Panc1 (cell line): Measurements from ENCODE around the gene HMGXB4. TPM values are rescaled to one million over a fixed set of nuclear protein-coding genes. Genes with fewer than 3 reads are reported as not detected.

Source experiments
- ATAC-seq: fragments of 200-7000 bp; cut with Tn5 transposase; 2 replicates; pipeline ENCODE4 v1.9.1; 2020; ENCODE audit warnings: mild to moderate bottlenecking, moderate library complexity
- BruUV-seq: library from RNA; stranded (reverse); fragments of 400-500 nt; replicated peaks from 2 replicates; lab custom pipeline; 2021; lab: Mats Ljungman, UMichigan
- CTCF ChIA-PET: fragments of 300-600 bp; sonication (Branson Sonifier 250); formaldehyde crosslinking; loops from one replicate; lab custom pipeline; 2022; ENCODE audit warnings: antibody characterized with exemption; lab: Charles Lee
- POLR2A ChIA-PET: fragments of 300-600 bp; sonication (Branson Sonifier 250); formaldehyde crosslinking; loops from one replicate; lab custom pipeline; 2022; ENCODE audit warnings: antibody characterized with exemption; lab: Charles Lee
- DNase-seq: peaks from one replicate; pipeline ENCODE4 v3.0.0-alpha.2; 2010; ENCODE audit warnings: low read depth, low spot score
- H3K27ac ChIP-seq: 2 replicates; pipeline ENCODE4 v1.5.1; 2011; ENCODE audit warnings: mild to moderate bottlenecking, low read length, inconsistent platforms
- H3K27me3 ChIP-seq: fragments of 200-500 bp; sonication (Bioruptor generic); 2 replicates; pipeline ENCODE4 v1.6.0; 2014; ENCODE audit warnings: low read length, inconsistent platforms; ENCODE audit not compliant: control insufficient read depth, insufficient read depth
- H3K36me3 ChIP-seq: fragments of 200-500 bp; sonication (Bioruptor generic); 2 replicates; pipeline ENCODE4 v1.5.1; 2014; ENCODE audit warnings: inconsistent platforms, mild to moderate bottlenecking, low read length, moderate library complexity; ENCODE audit not compliant: control insufficient read depth, insufficient read depth
- H3K4me1 ChIP-seq: 2 replicates; pipeline ENCODE4 v1.5.1; 2011; ENCODE audit warnings: inconsistent platforms, mild to moderate bottlenecking, low read length, moderate library complexity; ENCODE audit not compliant: control insufficient read depth, insufficient read depth
- H3K4me3 ChIP-seq, 2 experiments: 2 replicates each; pipeline ENCODE4 v1.5.1; 2011 to 2012; ENCODE audit warnings: low read depth in 2 of 2, low read length in 2 of 2, mild to moderate bottlenecking in 2 of 2, inconsistent platforms in 1 of 2, moderate library complexity in 1 of 2
- H3K9me3 ChIP-seq: fragments of 200-500 bp; sonication (Bioruptor generic); 2 replicates; pipeline ENCODE4 v1.5.1; 2014; ENCODE audit warnings: low read depth, mild to moderate bottlenecking, inconsistent platforms, low read length, moderate library complexity; ENCODE audit not compliant: control insufficient read depth, insufficient read depth
- CTCF ChIP-seq: fragments of 450-650 bp; IDR thresholded peaks from 2 replicates; pipeline ENCODE4 v1.5.1; 2017; ENCODE audit warnings: mild to moderate bottlenecking
- POLR2AphosphoS5 ChIP-seq: IDR thresholded peaks from 2 replicates; pipeline ENCODE4 v1.6.1; 2012; ENCODE audit warnings: mild to moderate bottlenecking, low read depth, low read length, moderate library complexity
- REST ChIP-seq, 2 experiments: IDR thresholded peaks; 2 replicates each; pipeline ENCODE4 v1.6.1; 2011 to 2012; ENCODE audit warnings: low read depth in 2 of 2, control low read depth in 1 of 2, low read length in 1 of 2, mild to moderate bottlenecking in 1 of 2, moderate library complexity in 1 of 2; ENCODE audit not compliant: insufficient read depth in 1 of 2
- SIN3A ChIP-seq: IDR thresholded peaks from 2 replicates; pipeline ENCODE4 v1.6.1; 2012; ENCODE audit warnings: low read depth, mild to moderate bottlenecking, low read length, moderate library complexity, borderline replicate concordance; ENCODE audit not compliant: insufficient read depth
- TCF7L2 ChIP-seq: IDR thresholded peaks from 2 replicates; pipeline ENCODE4 v1.6.1; 2011; ENCODE audit warnings: mild to moderate bottlenecking, low read depth, low read length, inconsistent platforms
- in situ Hi-C: cut with HindIII; loops from 2 replicates; pipeline ENCODE4 v1.10.0; 2016; ENCODE audit warnings: low sequenced_read_pairs, low pct_unique_long_range_greater_than_20kb
- intact Hi-C: fragments of 100-400 bp; cut with micrococcal nuclease; formaldehyde crosslinking; loops from one replicate; pipeline ENCODE4 v1.10.0; 2022; ENCODE audit not compliant: unreplicated experiment
- total RNA-seq: library from RNA; stranded (reverse); gene quantifications from one replicate; pipeline ENCODE4 v1.2.1, GENCODE V29; 2021; ENCODE audit not compliant: unreplicated experiment

Gene HMGXB4
- total RNA-seq, 1 experiment from 2014 or later = 23.7 TPM

GRCh38 chr22:35314161-35314942, 57.1 kb downstream of the HMGXB4 start:
- ChIA-PET POLR2A (no interaction called here), CTCF (no interaction called here)
- no peaks in the 10 kb centered on the region for H3K9me3 ChIP-seq
- no TSS peak for BruUV-seq
- no peak for TF ChIP-seq POLR2AphosphoS5
- no peak for TF ChIP-seq REST (IDR thresholded peaks at IDR 0.05; ENCODE audit: insufficient read depth in 1 of 2, low read depth in 2 of 2, low read length in 1 of 2)
- TF ChIP-seq CTCF = no peak
- no peak for TF ChIP-seq TCF7L2
- TF ChIP-seq SIN3A = no peak
- intact Hi-C loops = no loop called here
- H3K27me3 ChIP-seq = no peaks in the 10 kb centered on the region
- in situ Hi-C loops = no loop called here
- H3K27ac ChIP-seq = no peak overlapping the region
- no peaks in the 10 kb centered on the region for H3K36me3 ChIP-seq
- no peak overlapping the region for H3K4me3 ChIP-seq
- ATAC-seq (no peak), DNase-seq (no peak)
- H3K4me1 ChIP-seq = peaks cover 28% of the 10 kb centered on the region

- no peak for TF ChIP-seq SIN3A
- no peak for TF ChIP-seq CTCF
- TF ChIP-seq REST (IDR thresholded peaks at IDR 0.05; ENCODE audit: insufficient read depth in 1 of 2, low read depth in 2 of 2, low read length in 1 of 2) = no peak
- H3K27ac ChIP-seq = no peak overlapping the region
- no peak for DNase-seq
These were observed 58.0 kb downstream of the HMGXB4 start for GRCh38 chr22:35315141-35315854.

More at GRCh38 chr22:35315141-35315854, 58.0 kb downstream of the HMGXB4 start:
- Histone ChIP-seq H3K9me3 (no peaks in the 10 kb centered on the region), H3K36me3 (no peaks in the 10 kb centered on the region), H3K4me1 (peaks cover 28% of the 10 kb centered on the region), H3K27me3 (no peaks in the 10 kb centered on the region), H3K4me3 (no peak overlapping the region)
- POLR2A ChIA-PET = no interaction called here
- CTCF ChIA-PET = no interaction called here
- intact Hi-C loops (no loop called here), in situ Hi-C loops (no loop called here)
- no TSS peak for BruUV-seq
- ATAC-seq = no peak
